Mesenchymal stem cell (in vitro differentiated cells and primary cell): Measurements from ENCODE around the gene DCLRE1B.

Experiments used
- DNase-seq: peaks from one replicate; pipeline ENCODE4 v3.0.0-alpha.2; 2013
- H2AFZ ChIP-seq: one replicate; pipeline ENCODE4 v1.6.1; 2013; ENCODE audit warnings: low read depth, mild to moderate bottlenecking, control low read depth, inconsistent platforms, low read length, moderate library complexity
- H2AK5ac ChIP-seq: 2 replicates; pipeline ENCODE4 v1.6.1; 2013; ENCODE audit warnings: low read length, moderate library complexity, mild to moderate bottlenecking, inconsistent platforms; ENCODE audit not compliant: severe bottlenecking
- H2BK120ac ChIP-seq: one replicate; pipeline ENCODE4 v1.6.1; 2013; ENCODE audit warnings: low read depth, mild to moderate bottlenecking, inconsistent platforms, low read length, moderate library complexity
- H2BK12ac ChIP-seq, 2 experiments: one replicate each; pipeline ENCODE4 v1.6.1; 2013; ENCODE audit warnings: inconsistent platforms in 2 of 2, low read length in 2 of 2, mild to moderate bottlenecking in 2 of 2, moderate library complexity in 2 of 2, control low read depth in 1 of 2
- H2BK15ac ChIP-seq: one replicate; pipeline ENCODE4 v1.6.1; 2013; ENCODE audit warnings: mild to moderate bottlenecking, low read depth, inconsistent platforms; ENCODE audit not compliant: poor library complexity, severe bottlenecking
- H2BK5ac ChIP-seq: 2 replicates; pipeline ENCODE4 v1.6.1; 2013; ENCODE audit warnings: low read depth, mild to moderate bottlenecking, low read length, control low read depth, inconsistent platforms; ENCODE audit not compliant: poor library complexity, severe bottlenecking
- H3K14ac ChIP-seq, 2 experiments: one replicate each; pipeline ENCODE4 v1.6.1; 2013; ENCODE audit warnings: inconsistent platforms in 2 of 2, low read length in 2 of 2, control low read depth in 1 of 2, mild to moderate bottlenecking in 1 of 2, moderate library complexity in 1 of 2
- H3K18ac ChIP-seq, 2 experiments: one replicate each; pipeline ENCODE4 v1.6.1; 2013; ENCODE audit warnings: inconsistent platforms in 2 of 2, low read length in 2 of 2, control low read depth in 1 of 2, low read depth in 1 of 2, mild to moderate bottlenecking in 1 of 2
- H3K23ac ChIP-seq, 2 experiments: one replicate each; pipeline ENCODE4 v1.6.1; 2013; ENCODE audit warnings: inconsistent platforms in 2 of 2, low read length in 2 of 2, mild to moderate bottlenecking in 2 of 2, moderate library complexity in 2 of 2, control low read depth in 1 of 2
- H3K27ac ChIP-seq: 2 replicates; pipeline ENCODE4 v1.5.1; 2013; ENCODE audit warnings: mild to moderate bottlenecking, moderate library complexity, low read length, control low read depth, inconsistent platforms; ENCODE audit not compliant: poor library complexity, severe bottlenecking
- H3K27me3 ChIP-seq, 2 experiments: 2 replicates each; pipeline versions ENCODE4 v1.6.1 to v1.7.0; 2013; ENCODE audit warnings: low read length in 2 of 2, mild to moderate bottlenecking in 2 of 2, moderate library complexity in 2 of 2, control low read depth in 1 of 2, inconsistent platforms in 1 of 2; ENCODE audit not compliant: control insufficient read depth in 1 of 2, insufficient read depth in 1 of 2
- H3K36me3 ChIP-seq, 2 experiments: 2 replicates each; pipeline versions ENCODE4 v1.6.1 to v1.7.0; 2013; ENCODE audit warnings: low read length in 2 of 2, control low read depth in 1 of 2, inconsistent platforms in 1 of 2, low read depth in 1 of 2, mild to moderate bottlenecking in 1 of 2; ENCODE audit not compliant: insufficient read depth in 2 of 2, control insufficient read depth in 1 of 2
- H3K4ac ChIP-seq, 2 experiments: one replicate each; pipeline ENCODE4 v1.6.1; 2013; ENCODE audit warnings: inconsistent platforms in 2 of 2, low read length in 2 of 2, mild to moderate bottlenecking in 2 of 2, moderate library complexity in 2 of 2, control low read depth in 1 of 2, low read depth in 1 of 2
- H3K4me1 ChIP-seq: 2 replicates; pipeline ENCODE4 v1.6.1; 2013; ENCODE audit warnings: low read depth, low read length, control low read depth; ENCODE audit not compliant: control insufficient read depth, insufficient read depth
- H3K4me2 ChIP-seq: 2 replicates; pipeline ENCODE4 v1.6.1; 2013; ENCODE audit warnings: low read length, mild to moderate bottlenecking, inconsistent platforms; ENCODE audit not compliant: poor library complexity, severe bottlenecking
- H3K4me3 ChIP-seq, 2 experiments: 2 replicates each; pipeline versions ENCODE4 v1.5.1 to v1.7.0; 2013; ENCODE audit warnings: low read length in 2 of 2, mild to moderate bottlenecking in 2 of 2, control low read depth in 1 of 2, low read depth in 1 of 2; ENCODE audit not compliant: insufficient read depth in 1 of 2
- H3K79me1 ChIP-seq: replicated peaks from 2 replicates; pipeline ENCODE4 v1.6.1; 2013; ENCODE audit warnings: mild to moderate bottlenecking, control low read depth, low read length, inconsistent platforms; ENCODE audit not compliant: poor library complexity, severe bottlenecking
- H3K9ac ChIP-seq: 2 replicates; pipeline ENCODE4 v1.7.0; 2013; ENCODE audit warnings: mild to moderate bottlenecking, low read length, moderate library complexity
- H3K9me3 ChIP-seq: 2 replicates; pipeline ENCODE4 v1.7.0; 2013; ENCODE audit warnings: mild to moderate bottlenecking, low read length; ENCODE audit not compliant: control insufficient read depth
- H4K8ac ChIP-seq: one replicate; pipeline ENCODE4 v1.6.1; 2013; ENCODE audit warnings: inconsistent platforms, mild to moderate bottlenecking, low read length, moderate library complexity
- H4K91ac ChIP-seq: one replicate; pipeline ENCODE4 v1.6.1; 2013; ENCODE audit warnings: mild to moderate bottlenecking, low read length, inconsistent platforms
- WGBS: methylation state at CpG from one replicate; pipeline ENCODE4 v1.1.7; 2013; ENCODE audit warnings: mixed read lengths; 5-methylcytosine and 5-hydroxymethylcytosine counted together

Gene DCLRE1B

GRCh38 chr1:113918243-113918642 lies 13.1 kb downstream of the DCLRE1B start:
- H2AK5ac ChIP-seq, result no peak overlapping the region
- H3K9ac ChIP-seq, result no peak overlapping the region
- H3K27ac ChIP-seq, result no peak overlapping the region
- H3K9me3 ChIP-seq, result no peaks in the 10 kb centered on the region
- no peak overlapping the region for H2BK15ac ChIP-seq
- H2BK5ac ChIP-seq, result no peak overlapping the region
- no peak overlapping the region for H2AFZ ChIP-seq
- no peak overlapping the region for H4K91ac ChIP-seq
- H3K18ac ChIP-seq, result no peak overlapping the region
- H3K23ac ChIP-seq, result no peak overlapping the region
- peaks cover 0 to 4% of the 10 kb centered on the region in 2 experiments for H3K36me3 ChIP-seq
- no peak overlapping the region for H2BK120ac ChIP-seq
- H3K27me3 ChIP-seq, result peaks cover 0 to 5% of the 10 kb centered on the region in 2 experiments
- no peak overlapping the region for H3K4me2 ChIP-seq
- H2BK12ac ChIP-seq, result no peak overlapping the region
- no peak overlapping the region for H3K4ac ChIP-seq
- H3K4me1 ChIP-seq, result peaks cover 1% of the 10 kb centered on the region
- no peak overlapping the region for H4K8ac ChIP-seq
- DNase-seq, result no peak
- H3K14ac ChIP-seq, result peak overlapping the region in 1 of 2 experiments; percentile 15
- no peak overlapping the region for H3K4me3 ChIP-seq
- peaks cover 4% of the 10 kb centered on the region for H3K79me1 ChIP-seq

- no peak overlapping the region for H2AFZ ChIP-seq
- H3K4me2 ChIP-seq, result no peak overlapping the region
- no peak overlapping the region for H2BK5ac ChIP-seq
- H3K23ac ChIP-seq, result no peak overlapping the region
- H3K14ac ChIP-seq, result no peak overlapping the region
- H3K27ac ChIP-seq, result no peak overlapping the region
- no peaks in the 10 kb centered on the region for H3K4me1 ChIP-seq
- H3K79me1 ChIP-seq, result no peaks in the 10 kb centered on the region
- no peak overlapping the region for H2BK12ac ChIP-seq
- no peak overlapping the region for H2BK120ac ChIP-seq
- no peaks in the 10 kb centered on the region for H3K9me3 ChIP-seq
- no peak overlapping the region for H3K9ac ChIP-seq
- DNase-seq, result no peak
- H4K8ac ChIP-seq, result no peak overlapping the region
- no peak overlapping the region for H3K18ac ChIP-seq
- H2BK15ac ChIP-seq, result no peak overlapping the region
- no peak overlapping the region for H3K4me3 ChIP-seq
- no peak overlapping the region for H4K91ac ChIP-seq
- no peaks in the 10 kb centered on the region for H3K36me3 ChIP-seq
- no peak overlapping the region for H3K4ac ChIP-seq
- H3K27me3 ChIP-seq, result peaks cover 4 to 5% of the 10 kb centered on the region in 2 experiments
- whole genome bisulfite sequencing, result 54% methylated on average over 2 of the region's 4 CpGs
- no peak overlapping the region for H2AK5ac ChIP-seq
Observed at GRCh38 chr1:113922957-113923356, 17.8 kb downstream of the DCLRE1B start.

- Histone ChIP-seq H2BK15ac (no peak overlapping the region), H3K9ac (no peak overlapping the region), H3K18ac (no peak overlapping the region), H3K4ac (no peak overlapping the region), H2BK12ac (no peak overlapping the region), H3K14ac (no peak overlapping the region), H3K27ac (no peak overlapping the region), H3K36me3 (no peaks in the 10 kb centered on the region), H2BK5ac (no peak overlapping the region), H4K91ac (no peak overlapping the region), H3K4me3 (no peak overlapping the region), H3K27me3 (peaks cover 4 to 5% of the 10 kb centered on the region in 2 experiments), H3K4me1 (no peaks in the 10 kb centered on the region), H3K79me1 (peaks cover 3% of the 10 kb centered on the region), H4K8ac (no peak overlapping the region), H2AK5ac (no peak overlapping the region), H2BK120ac (no peak overlapping the region), H3K23ac (no peak overlapping the region), H3K4me2 (no peak overlapping the region), H2AFZ (no peak overlapping the region), H3K9me3 (no peaks in the 10 kb centered on the region)
- 94% methylated on average over 2 of the region's 2 CpGs for WGBS
- no peak for DNase-seq
Observed at GRCh38 chr1:113924473-113924872, 19.3 kb downstream of the DCLRE1B start.

GRCh38 chr1:113928187-113928930 lies 23.2 kb downstream of the DCLRE1B start:
- H3K9me3 ChIP-seq, result no peaks in the 10 kb centered on the region
- 18% methylated on average over 5 of the region's 6 CpGs for WGBS
- no peak overlapping the region for H3K23ac ChIP-seq

More at GRCh38 chr1:113928187-113928930, 23.2 kb downstream of the DCLRE1B start:
- Histone ChIP-seq H3K27me3 (peaks cover 0 to 4% of the 10 kb centered on the region in 2 experiments), H3K36me3 (no peaks in the 10 kb centered on the region), H4K91ac (no peak overlapping the region), H3K18ac (no peak overlapping the region), H2BK12ac (no peak overlapping the region), H3K4ac (peak overlapping the region in 1 of 2 experiments; percentile 93), H2BK5ac (no peak overlapping the region), H3K4me3 (peak overlapping the region in 1 of 2 experiments; percentile 99), H3K27ac (peak overlapping the region; percentile 55), H2AFZ (no peak overlapping the region), H3K79me1 (peaks cover 3% of the 10 kb centered on the region), H4K8ac (no peak overlapping the region), H2BK120ac (no peak overlapping the region), H3K14ac (no peak overlapping the region), H3K9ac (peak overlapping the region; percentile 100), H3K4me1 (peaks cover 1% of the 10 kb centered on the region), H2AK5ac (no peak overlapping the region), H3K4me2 (peak overlapping the region; percentile 91), H2BK15ac (no peak overlapping the region)
- peak; percentile 38 for DNase-seq
